HEK293 (cell line): ENCODE data around the gene FLNC.

Source experiments
- ZNF184 ChIP-seq: fragments of 450-650 bp; IDR thresholded peaks from 2 replicates; pipeline ENCODE4 v1.5.1; 2018; ENCODE audit warnings: missing biosample characterization, mild to moderate bottlenecking, missing genetic modification characterization
- ZNF416 ChIP-seq: fragments of 450-650 bp; formaldehyde crosslinking; IDR thresholded peaks from 2 replicates; pipeline ENCODE4 v1.5.1; 2016; ENCODE audit warnings: missing biosample characterization, missing genetic modification characterization
- TF ChIP-seq, protein P1 (sequence below): fragments of 450-650 bp; formaldehyde crosslinking; IDR thresholded peaks from 2 replicates; pipeline ENCODE4 v1.5.1; 2016; ENCODE audit warnings: missing biosample characterization, missing genetic modification characterization
- TF ChIP-seq, protein P2 (sequence below): fragments of 450-650 bp; formaldehyde crosslinking; IDR thresholded peaks from 2 replicates; pipeline ENCODE4 v1.5.1; 2016; ENCODE audit warnings: missing biosample characterization, missing genetic modification characterization, low read depth

DNA sequence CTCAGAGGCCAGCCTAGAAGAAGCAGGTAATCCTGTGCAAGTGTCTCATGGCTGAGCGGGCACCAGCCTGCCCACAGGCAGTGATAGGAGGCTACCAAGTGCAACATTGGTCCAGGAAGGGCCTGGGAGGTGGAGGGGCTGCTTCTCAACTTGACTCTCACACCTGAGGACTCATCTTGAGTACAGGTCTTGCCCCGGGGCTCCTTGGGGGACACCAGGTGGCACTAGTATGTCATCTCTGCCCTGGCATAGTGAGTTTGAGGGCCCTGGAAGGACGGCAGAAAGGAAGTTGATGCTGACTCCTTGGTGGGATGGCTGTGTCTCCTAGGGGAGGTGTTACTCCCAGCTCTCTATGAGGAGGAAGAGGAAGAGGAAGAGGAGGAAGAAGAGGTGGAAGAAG is 36.2 kb upstream of the FLNC start:
- TF ChIP-seq ZNF184 (tag by site-specific recombination) (no peak), ZNF416 (tag by site-specific recombination) (no peak)
- TF ChIP-seq, protein P1, sequence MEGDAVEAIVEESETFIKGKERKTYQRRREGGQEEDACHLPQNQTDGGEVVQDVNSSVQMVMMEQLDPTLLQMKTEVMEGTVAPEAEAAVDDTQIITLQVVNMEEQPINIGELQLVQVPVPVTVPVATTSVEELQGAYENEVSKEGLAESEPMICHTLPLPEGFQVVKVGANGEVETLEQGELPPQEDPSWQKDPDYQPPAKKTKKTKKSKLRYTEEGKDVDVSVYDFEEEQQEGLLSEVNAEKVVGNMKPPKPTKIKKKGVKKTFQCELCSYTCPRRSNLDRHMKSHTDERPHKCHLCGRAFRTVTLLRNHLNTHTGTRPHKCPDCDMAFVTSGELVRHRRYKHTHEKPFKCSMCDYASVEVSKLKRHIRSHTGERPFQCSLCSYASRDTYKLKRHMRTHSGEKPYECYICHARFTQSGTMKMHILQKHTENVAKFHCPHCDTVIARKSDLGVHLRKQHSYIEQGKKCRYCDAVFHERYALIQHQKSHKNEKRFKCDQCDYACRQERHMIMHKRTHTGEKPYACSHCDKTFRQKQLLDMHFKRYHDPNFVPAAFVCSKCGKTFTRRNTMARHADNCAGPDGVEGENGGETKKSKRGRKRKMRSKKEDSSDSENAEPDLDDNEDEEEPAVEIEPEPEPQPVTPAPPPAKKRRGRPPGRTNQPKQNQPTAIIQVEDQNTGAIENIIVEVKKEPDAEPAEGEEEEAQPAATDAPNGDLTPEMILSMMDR (tag by site-specific recombination): no peak
- TF ChIP-seq, protein P2, sequence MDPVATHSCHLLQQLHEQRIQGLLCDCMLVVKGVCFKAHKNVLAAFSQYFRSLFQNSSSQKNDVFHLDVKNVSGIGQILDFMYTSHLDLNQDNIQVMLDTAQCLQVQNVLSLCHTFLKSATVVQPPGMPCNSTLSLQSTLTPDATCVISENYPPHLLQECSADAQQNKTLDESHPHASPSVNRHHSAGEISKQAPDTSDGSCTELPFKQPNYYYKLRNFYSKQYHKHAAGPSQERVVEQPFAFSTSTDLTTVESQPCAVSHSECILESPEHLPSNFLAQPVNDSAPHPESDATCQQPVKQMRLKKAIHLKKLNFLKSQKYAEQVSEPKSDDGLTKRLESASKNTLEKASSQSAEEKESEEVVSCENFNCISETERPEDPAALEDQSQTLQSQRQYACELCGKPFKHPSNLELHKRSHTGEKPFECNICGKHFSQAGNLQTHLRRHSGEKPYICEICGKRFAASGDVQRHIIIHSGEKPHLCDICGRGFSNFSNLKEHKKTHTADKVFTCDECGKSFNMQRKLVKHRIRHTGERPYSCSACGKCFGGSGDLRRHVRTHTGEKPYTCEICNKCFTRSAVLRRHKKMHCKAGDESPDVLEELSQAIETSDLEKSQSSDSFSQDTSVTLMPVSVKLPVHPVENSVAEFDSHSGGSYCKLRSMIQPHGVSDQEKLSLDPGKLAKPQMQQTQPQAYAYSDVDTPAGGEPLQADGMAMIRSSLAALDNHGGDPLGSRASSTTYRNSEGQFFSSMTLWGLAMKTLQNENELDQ (tag by site-specific recombination): no peak
